CD4-positive, alpha-beta T cell treated with Interleukin-4 for 4 hours (primary cell): Measurements from ENCODE around the gene EVPL.
"Not testable (repeated sequence)": the region's sequence is repeated elsewhere in the genome, so short reads cannot be mapped to it uniquely, and the experiment has no call there.

Source experiments
- DNase-seq: peaks from one replicate; pipeline ENCODE4 v3.0.0-alpha.2; 2020

The EVPL gene

GRCh38 chr17:76027159-76027839, at the start of gene EVPL:
EVPL (minus strand) TSS chr17:76027306; CDS start chr17:76027198, 108 bp downstream.
- DNase-seq, result no peak

- no peak for DNase-seq
Observed at GRCh38 chr17:76076146-76076764, 49.1 kb upstream of the EVPL start.

GRCh38 chr17:76075364-76076145, 48.4 kb upstream of the EVPL start:
- no peak for DNase-seq

GRCh38 chr17:76074390-76075363, 47.6 kb upstream of the EVPL start, which contains the start of gene GALR2:
GALR2 (plus strand) TSS chr17:76074781; CDS start chr17:76074884, 103 bp downstream.
- no peak for DNase-seq

- DNase-seq, result peak; percentile 89
Observed at GRCh38 chr17:76072148-76072858, 45.2 kb upstream of the EVPL start, which contains the start of gene SRP68. SRP68 (minus strand) TSS chr17:76072517; CDS start chr17:76072491, 26 bp downstream.

- peak; percentile 11 for DNase-seq
Observed at GRCh38 chr17:76071531-76072147, 44.5 kb upstream of the EVPL start.

GRCh38 chr17:76065775-76066174, 38.7 kb upstream of the EVPL start:
- no peak for DNase-seq

- peak; percentile 53 for DNase-seq
Observed at GRCh38 chr17:76063875-76064546, 36.9 kb upstream of the EVPL start.

GRCh38 chr17:76058264-76058663, 31.2 kb upstream of the EVPL start:
- not testable (repeated sequence) for DNase-seq

GRCh38 chr17:76056882-76057281, 29.8 kb upstream of the EVPL start:
- no peak for DNase-seq

GRCh38 chr17:76054112-76054476, 27.0 kb upstream of the EVPL start:
- DNase-seq, result no peak

GRCh38 chr17:76053246-76054111, 26.4 kb upstream of the EVPL start:
- no peak for DNase-seq

- DNase-seq, result no peak
Observed at GRCh38 chr17:76051561-76051960, 24.5 kb upstream of the EVPL start.

GRCh38 chr17:76050538-76051467, 23.7 kb upstream of the EVPL start:
- DNase-seq, result no peak

- no peak for DNase-seq
Observed at GRCh38 chr17:76049836-76050537, 22.9 kb upstream of the EVPL start.

GRCh38 chr17:76049239-76049638, 22.1 kb upstream of the EVPL start:
- DNase-seq, result no peak

GRCh38 chr17:76048711-76049110, 21.6 kb upstream of the EVPL start:
- peak; percentile 35 for DNase-seq
